NOMO-1 treated with dmso at 0.1 percent for 144 hours (cell line): ENCODE measurements around the gene TOP3B.
"Not testable (repeated sequence)": the region's sequence is repeated elsewhere in the genome, so short reads cannot be mapped to it uniquely, and the experiment has no call there.

Source experiments
- DNase-seq: peaks from one replicate; lab custom pipeline; 2025; ENCODE audit not compliant: unreplicated experiment; lab: John Stamatoyannopoulos, UW

Gene TOP3B

GRCh38 chr22:21927174-21927823 lies 55.3 kb downstream of the TOP3B start:
- DNase-seq = no peak

- no peak for DNase-seq
Measured at GRCh38 chr22:21926728-21927127, 55.9 kb downstream of the TOP3B start.

GRCh38 chr22:21923163-21923561 lies 59.4 kb downstream of the TOP3B start:
- no peak for DNase-seq

- DNase-seq = no peak
Measured at GRCh38 chr22:21922370-21923162, 60.0 kb downstream of the TOP3B start.

- DNase-seq = no peak
Measured at GRCh38 chr22:21921729-21922128, 60.9 kb downstream of the TOP3B start.

- no peak for DNase-seq
Measured at GRCh38 chr22:21921184-21921721, 61.3 kb downstream of the TOP3B start.

- no peak for DNase-seq
Measured at GRCh38 chr22:21920341-21921183, 62.0 kb downstream of the TOP3B start.

- no peak for DNase-seq
Measured at GRCh38 chr22:21919526-21920307, 62.9 kb downstream of the TOP3B start.

GRCh38 chr22:21918466-21919185 lies 64.0 kb downstream of the TOP3B start:
- no peak for DNase-seq

GRCh38 chr22:21917959-21918261 lies 64.7 kb downstream of the TOP3B start:
- no peak for DNase-seq

GRCh38 chr22:21917181-21917958 lies 65.2 kb downstream of the TOP3B start:
- no peak for DNase-seq

GRCh38 chr22:21916309-21916918 lies 66.2 kb downstream of the TOP3B start:
- no peak for DNase-seq

GRCh38 chr22:21915624-21916308 lies 66.8 kb downstream of the TOP3B start:
- DNase-seq = no peak

GRCh38 chr22:21914033-21914642 lies 68.4 kb downstream of the TOP3B start:
- not testable (repeated sequence) for DNase-seq

- not testable (repeated sequence) for DNase-seq
Measured at GRCh38 chr22:21910367-21910766, 72.2 kb downstream of the TOP3B start.

GRCh38 chr22:21909871-21910270 lies 72.7 kb downstream of the TOP3B start:
- no peak for DNase-seq

- DNase-seq = no peak
Measured at GRCh38 chr22:21907638-21908522, 74.7 kb downstream of the TOP3B start.
